Large intestine (tissue), 12 donors: ENCODE measurements around the gene THAP10. TPM values are rescaled to one million over a fixed set of nuclear protein-coding genes. Genes with fewer than 3 reads are reported as not detected.
"Not testable (repeated sequence)": the region's sequence is repeated elsewhere in the genome, so short reads cannot be mapped to it uniquely, and the experiment has no call there.

Experiments
- DNase-seq, 2 donors: peaks; one replicate each; pipeline versions ENCODE4 v3.0.0 to v3.0.0-alpha.2; 2013
- H3K27ac ChIP-seq: one replicate; pipeline ENCODE4 v1.5.1; 2013; ENCODE audit warnings: low read length
- H3K27me3 ChIP-seq: 2 replicates; pipeline ENCODE4 v1.6.1; 2013; ENCODE audit warnings: low read length; ENCODE audit not compliant: control insufficient read depth, insufficient read depth
- H3K36me3 ChIP-seq: 2 replicates; pipeline ENCODE4 v1.6.1; 2013; ENCODE audit warnings: low read length; ENCODE audit not compliant: control insufficient read depth, insufficient read depth
- H3K4me1 ChIP-seq: one replicate; pipeline ENCODE4 v1.6.1; 2013; ENCODE audit warnings: low read length; ENCODE audit not compliant: control insufficient read depth, insufficient read depth
- H3K4me3 ChIP-seq: one replicate; pipeline ENCODE4 v1.5.1; 2013; ENCODE audit warnings: low read length
- H3K9me3 ChIP-seq: one replicate; pipeline ENCODE4 v1.6.1; 2013; ENCODE audit warnings: mild to moderate bottlenecking, low read depth, low read length, moderate library complexity; ENCODE audit not compliant: control insufficient read depth
- WGBS: methylation state at CpG from one replicate; pipeline ENCODE4 v1.1.5; 2013; ENCODE audit warnings: low lambda C conversion rate; ENCODE audit not compliant: insufficient coverage; 5-methylcytosine and 5-hydroxymethylcytosine counted together
- long read RNA-seq, 11 donors: transcript quantifications; one replicate each; lab custom pipeline, GENCODE V29; 2026
- polyA plus RNA-seq: library from polyadenylated mRNA; unstranded; fragments of 120-200 nt; gene quantifications from one replicate; pipeline ENCODE4 v1.2.1, GENCODE V29; 2013

Gene THAP10
- polyA plus RNA-seq = 2.6 TPM
- long read RNA-seq, donor 1 = 0 reads
- long read RNA-seq, donor 2, partial matches to known transcripts = 0 of 2 reads
- long read RNA-seq, donor 2, other reads (novel, unspliced or antisense) = 0 of 2 reads
- long read RNA-seq, donor 3 = 0 reads
- long read RNA-seq, donor 4, partial matches to known transcripts = 0 of 1 reads
- long read RNA-seq, donor 4, other reads (novel, unspliced or antisense) = 0 of 1 reads
- long read RNA-seq, donor 5 = 0 reads
- long read RNA-seq, donor 6 = 0 reads
- long read RNA-seq, donor 7 = 0 reads
- long read RNA-seq, donor 8, partial matches to known transcripts = 0 of 1 reads
- long read RNA-seq, donor 8, other reads (novel, unspliced or antisense) = 0 of 1 reads
- long read RNA-seq, donor 9, partial matches to known transcripts = 0 of 1 reads
- long read RNA-seq, donor 9, other reads (novel, unspliced or antisense) = 0 of 1 reads
- long read RNA-seq, donor 10 = 0 reads
- long read RNA-seq, donor 11 = 0 reads

DNA sequence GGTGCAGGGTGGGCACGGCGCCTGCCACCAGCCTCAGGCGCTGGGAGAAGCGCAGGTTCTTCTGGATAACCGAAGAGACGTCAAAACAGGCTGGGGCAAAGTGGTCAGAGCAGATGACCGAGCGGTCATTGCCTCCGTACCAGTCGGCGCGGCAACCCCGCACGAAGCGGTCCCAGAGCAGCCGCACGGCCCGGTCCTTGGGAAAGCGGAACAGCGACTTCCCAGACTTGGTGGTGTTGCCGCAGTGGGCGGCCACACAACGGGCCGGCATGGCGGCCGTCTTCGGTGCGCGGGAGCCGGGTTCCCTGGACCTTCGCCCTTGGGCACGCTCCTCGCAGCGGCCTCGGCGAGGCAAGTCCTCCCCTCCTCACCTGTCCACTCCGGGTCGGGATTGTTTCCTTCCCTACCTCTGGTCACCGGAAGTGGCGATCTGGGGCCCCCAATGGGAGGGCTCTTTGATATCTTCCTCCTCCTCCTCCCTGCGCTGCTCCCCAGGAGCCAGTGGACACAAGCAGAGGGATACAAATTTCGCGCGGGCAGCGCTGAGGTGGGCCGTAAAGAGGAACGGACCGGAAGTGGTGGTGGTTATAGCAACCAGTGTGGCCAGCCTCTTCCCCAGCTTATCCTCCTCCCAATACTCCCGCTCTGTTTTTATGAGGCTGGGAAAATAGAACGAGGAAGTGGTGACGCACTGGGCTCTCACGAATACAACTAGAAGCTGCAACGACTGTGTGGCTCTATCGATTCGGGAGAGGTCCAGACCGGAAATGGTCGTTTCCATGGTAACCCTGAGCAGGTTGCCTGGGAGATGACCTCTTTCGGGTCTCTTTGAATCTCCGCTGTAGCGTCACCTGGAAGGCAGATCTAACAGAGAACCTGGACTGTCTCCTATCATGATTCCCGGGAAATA, at the start of gene THAP10, which contains the start of gene LRRC49:
TSS of gene THAP10 (minus strand) at position 432 of the 910 bp plus-strand sequence. CDS start at position 271, 161 bp downstream.
TSS of gene LRRC49 (plus strand) at position 825 of the 910 bp plus-strand sequence. CDS start at position 894, 69 bp downstream.
- peak; percentile 87 to 92 for DNase-seq
- Histone ChIP-seq H3K27ac (peak within 1 kb of the TSS; percentile 62), H3K4me3 (peak within 1 kb of the TSS; percentile 57), H3K27me3 (no peaks in the 10 kb centered on the region), H3K4me1 (no peaks in the 10 kb centered on the region), H3K9me3 (no peaks in the 10 kb centered on the region), H3K36me3 (no peaks in the 10 kb centered on the region)
- no CpG with 5 or more reads among the region's 61 CpGs for WGBS

- no peaks in the 10 kb centered on the region for H3K4me1 ChIP-seq
- no peak for DNase-seq
- H3K9me3 ChIP-seq = no peaks in the 10 kb centered on the region
- no peaks in the 10 kb centered on the region for H3K27me3 ChIP-seq
- no peak overlapping the region for H3K27ac ChIP-seq
- H3K36me3 ChIP-seq = no peaks in the 10 kb centered on the region
- 60% methylated on average over 1 of the region's 4 CpGs for WGBS
- H3K4me3 ChIP-seq = no peak overlapping the region
Measured at GRCh38 chr15:70936326-70936725, 44.1 kb upstream of the THAP10 start.

GRCh38 chr15:70935631-70936030, 43.4 kb upstream of the THAP10 start:
- Histone ChIP-seq H3K27ac (no peak overlapping the region), H3K4me3 (no peak overlapping the region), H3K27me3 (no peaks in the 10 kb centered on the region), H3K9me3 (no peaks in the 10 kb centered on the region), H3K4me1 (no peaks in the 10 kb centered on the region), H3K36me3 (no peaks in the 10 kb centered on the region)
- WGBS = 100% methylated on average over 1 of the region's 3 CpGs
- no peak for DNase-seq

- H3K36me3 ChIP-seq = no peaks in the 10 kb centered on the region
- no peak overlapping the region for H3K27ac ChIP-seq
- H3K4me3 ChIP-seq = no peak overlapping the region
- no peaks in the 10 kb centered on the region for H3K9me3 ChIP-seq
- no CpG with 5 or more reads among the region's 3 CpGs for WGBS
- no peaks in the 10 kb centered on the region for H3K4me1 ChIP-seq
- H3K27me3 ChIP-seq = no peaks in the 10 kb centered on the region
- no peak for DNase-seq
Measured at GRCh38 chr15:70933411-70933810, 41.2 kb upstream of the THAP10 start.

GRCh38 chr15:70932397-70932796, 40.2 kb upstream of the THAP10 start:
- 50% methylated on average over 1 of the region's 2 CpGs for WGBS
- no peaks in the 10 kb centered on the region for H3K36me3 ChIP-seq
- no peak overlapping the region for H3K27ac ChIP-seq
- no peaks in the 10 kb centered on the region for H3K27me3 ChIP-seq
- H3K4me1 ChIP-seq = no peaks in the 10 kb centered on the region
- H3K4me3 ChIP-seq = no peak overlapping the region
- no peaks in the 10 kb centered on the region for H3K9me3 ChIP-seq
- no peak for DNase-seq

DNA sequence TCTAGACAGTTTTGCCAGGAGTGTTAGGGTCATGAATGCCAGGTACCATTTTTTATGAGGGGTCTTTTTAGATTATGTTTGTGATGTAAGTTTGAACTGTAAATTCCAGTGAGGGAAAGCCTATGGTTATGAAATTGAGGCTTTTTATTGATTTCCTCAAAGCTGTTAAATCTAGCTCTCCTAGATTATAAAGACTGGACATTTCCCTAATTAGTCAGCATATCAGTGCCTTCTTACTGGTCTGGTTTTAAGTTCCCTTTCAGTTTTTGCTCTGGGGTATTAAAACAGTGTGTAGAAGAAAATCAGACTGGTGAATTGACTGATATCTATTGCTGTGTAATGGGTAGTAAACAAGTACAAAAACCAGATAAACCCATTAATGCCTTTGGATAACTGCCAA, 39.6 kb upstream of the THAP10 start:
- Histone ChIP-seq H3K27ac (no peak overlapping the region), H3K36me3 (no peaks in the 10 kb centered on the region), H3K27me3 (no peaks in the 10 kb centered on the region), H3K4me1 (no peaks in the 10 kb centered on the region), H3K4me3 (no peak overlapping the region), H3K9me3 (no peaks in the 10 kb centered on the region)
- DNase-seq = no peak

DNA sequence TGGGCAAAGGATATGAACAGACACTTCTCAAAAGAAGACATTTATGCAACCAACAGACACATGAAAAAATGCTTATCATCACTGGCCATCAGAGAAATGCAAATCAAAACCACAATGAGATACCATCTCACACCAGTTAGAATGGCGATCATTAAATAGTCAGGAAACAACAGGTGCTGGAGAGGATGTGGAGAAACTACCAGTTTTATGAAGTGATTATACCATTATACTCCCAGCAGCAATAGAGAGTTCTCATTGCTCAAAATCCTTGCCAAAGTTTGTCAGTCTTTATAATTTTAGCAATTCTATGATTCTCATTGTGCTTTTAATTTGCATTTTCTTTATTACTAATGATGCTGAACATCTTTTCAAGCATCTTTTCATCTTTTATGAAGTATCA, 34.7 kb upstream of the THAP10 start:
- H3K36me3 ChIP-seq, H3K9me3 ChIP-seq, DNase-seq, H3K4me3 ChIP-seq, H3K4me1 ChIP-seq, H3K27ac ChIP-seq, H3K27me3 ChIP-seq: not testable (repeated sequence)
- WGBS = no CpG with 5 or more reads among the region's 1 CpG

GRCh38 chr15:70923311-70924080, 31.3 kb upstream of the THAP10 start:
- no peaks in the 10 kb centered on the region for H3K4me1 ChIP-seq
- no peaks in the 10 kb centered on the region for H3K36me3 ChIP-seq
- no peak overlapping the region for H3K4me3 ChIP-seq
- H3K9me3 ChIP-seq = no peaks in the 10 kb centered on the region
- 85% methylated on average over 2 of the region's 2 CpGs for WGBS
- H3K27me3 ChIP-seq = no peaks in the 10 kb centered on the region
- H3K27ac ChIP-seq = no peak overlapping the region
- no peak for DNase-seq

DNA sequence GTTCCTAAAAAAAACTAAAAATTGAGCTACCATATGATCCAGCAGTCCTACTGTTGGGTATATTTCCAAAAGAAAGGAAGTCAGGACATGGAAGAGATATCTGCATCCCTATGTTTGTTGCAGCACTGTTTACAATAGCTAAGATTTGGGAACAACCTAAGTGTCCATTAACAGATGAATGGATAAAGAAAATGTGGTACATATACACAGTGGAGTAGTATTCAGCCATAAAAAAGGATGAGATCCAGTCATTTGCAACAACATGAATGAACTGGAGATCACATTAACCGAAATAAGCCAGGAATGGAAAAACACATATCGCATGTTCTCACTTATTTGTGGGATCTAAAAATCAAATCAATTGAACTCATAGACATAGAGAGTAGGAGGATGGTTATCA, 29.9 kb upstream of the THAP10 start:
- no peaks in the 10 kb centered on the region for H3K4me1 ChIP-seq
- no peaks in the 10 kb centered on the region for H3K27me3 ChIP-seq
- DNase-seq = no peak
- H3K4me3 ChIP-seq = no peak overlapping the region
- 100% methylated on average over 2 of the region's 2 CpGs for WGBS
- H3K9me3 ChIP-seq = no peaks in the 10 kb centered on the region
- no peaks in the 10 kb centered on the region for H3K36me3 ChIP-seq
- H3K27ac ChIP-seq = no peak overlapping the region
